HG02840 (cell line): ENCODE measurements around the gene SFXN2.

Experiments used
- ATAC-seq: cut with Tn5 transposase; IDR thresholded peaks from one replicate; pipeline ENCODE4 v1.9.1; 2021; ENCODE audit warnings: mild to moderate bottlenecking, moderate library complexity, moderate number of reproducible peaks; ENCODE audit not compliant: unreplicated experiment, low FRiP score

The SFXN2 gene

GRCh38 chr10:102775201-102775934 is 60.9 kb downstream of the SFXN2 start:
- no peak for ATAC-seq

GRCh38 chr10:102775935-102776669 is 61.7 kb downstream of the SFXN2 start:
- no peak for ATAC-seq

GRCh38 chr10:102776779-102777456 is 62.5 kb downstream of the SFXN2 start:
- ATAC-seq = no peak

- no peak for ATAC-seq
Measured at GRCh38 chr10:102777711-102778453, 63.4 kb downstream of the SFXN2 start.

- ATAC-seq = no peak
Measured at GRCh38 chr10:102778781-102779180, 64.3 kb downstream of the SFXN2 start.

- ATAC-seq = no peak
Measured at GRCh38 chr10:102779680-102780526, 65.5 kb downstream of the SFXN2 start.

GRCh38 chr10:102780527-102780808 is 66.0 kb downstream of the SFXN2 start:
- no peak for ATAC-seq

GRCh38 chr10:102781090-102781920 is 66.9 kb downstream of the SFXN2 start:
- no peak for ATAC-seq

- ATAC-seq = no peak
Measured at GRCh38 chr10:102781921-102782557, 67.6 kb downstream of the SFXN2 start.

- no peak for ATAC-seq
Measured at GRCh38 chr10:102782673-102783551, 68.5 kb downstream of the SFXN2 start.

- no peak for ATAC-seq
Measured at GRCh38 chr10:102783568-102783967, 69.1 kb downstream of the SFXN2 start.

- no peak for ATAC-seq
Measured at GRCh38 chr10:102785818-102786217, 71.4 kb downstream of the SFXN2 start.

- ATAC-seq = no peak
Measured at GRCh38 chr10:102791754-102792395, 77.4 kb downstream of the SFXN2 start.
